Measurements from ENCODE around the gene HLA-B. TPM values are rescaled to one million over a fixed set of nuclear protein-coding genes. Genes with fewer than 3 reads are reported as not detected.

The HLA-B gene
- total and polyA plus RNA-seq, 3 donors from 2014 or later: 425 to 943 (median 439) TPM

GRCh38 chr6:31352310-31352682 is 4.7 kb downstream of the HLA-B start:
- peaks cover 8% of the 10 kb centered on the region for H3K4me1 ChIP-seq
- H3K4me3 ChIP-seq: no peak overlapping the region
- H3K9me3 ChIP-seq: no peaks in the 10 kb centered on the region
- no peak for TF ChIP-seq POLR2A (IDR thresholded peaks at IDR 0.05)
- H3K27me3 ChIP-seq: no peaks in the 10 kb centered on the region
- DNase-seq: no peak
- no peaks in the 10 kb centered on the region for H3K36me3 ChIP-seq (ENCODE audit: low read depth, missing control alignments)
- intact Hi-C loops (cut with DNase I; ENCODE audit: low total_unique reads): no loop called here
- H3K27ac ChIP-seq: no peak overlapping the region
- 55 to 58% methylated on average over 8 of the region's 8 CpGs for WGBS, 2 donors

DNA sequence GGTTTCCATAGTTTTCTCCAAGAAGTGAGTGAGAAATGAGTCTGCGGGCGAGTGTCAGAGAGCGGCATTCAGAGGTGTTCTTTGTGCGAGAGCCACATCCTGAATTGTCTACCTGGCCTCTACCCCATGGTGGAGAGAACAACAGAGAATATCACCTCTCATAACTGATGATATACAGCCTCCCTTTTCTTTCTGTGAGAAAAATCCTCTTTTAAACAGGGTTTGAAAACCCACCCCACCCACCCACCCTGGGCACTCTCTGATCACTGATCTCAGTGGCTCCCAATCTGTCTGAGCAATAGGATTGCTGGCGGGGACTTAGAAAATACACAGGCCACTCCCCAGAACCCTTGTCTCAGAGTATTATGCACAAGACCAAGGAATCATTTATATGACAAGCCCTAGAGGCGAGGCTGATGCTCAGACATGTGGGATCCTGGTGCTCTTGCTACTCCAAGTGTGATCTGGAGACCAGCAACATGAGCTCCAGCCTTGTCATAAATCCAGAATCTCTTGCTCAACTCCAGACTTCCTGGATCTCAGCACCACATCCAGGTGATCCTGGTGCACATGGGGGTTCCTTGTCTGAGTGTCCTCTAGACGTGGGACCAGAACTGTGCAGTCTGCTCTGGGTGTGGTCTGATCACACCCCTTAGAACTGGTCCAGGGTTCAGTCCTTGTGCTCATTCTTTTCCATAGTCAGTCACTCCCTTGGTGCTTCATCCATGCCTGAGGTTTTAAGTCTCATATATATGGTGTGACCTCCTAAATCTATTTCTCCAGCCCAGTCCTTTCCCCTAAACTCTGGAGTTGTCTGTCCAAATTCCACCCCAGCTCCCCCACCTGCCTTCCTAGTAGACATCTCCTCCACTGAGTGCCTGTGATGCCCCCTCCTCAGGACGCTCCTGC is 5.3 kb downstream of the HLA-B start:
- Histone ChIP-seq H3K9me3 (no peaks in the 10 kb centered on the region), H3K27ac (no peak overlapping the region), H3K4me1 (peaks cover 8% of the 10 kb centered on the region), H3K27me3 (no peaks in the 10 kb centered on the region), H3K4me3 (no peak overlapping the region), H3K36me3 (ENCODE audit: low read depth, missing control alignments) (no peaks in the 10 kb centered on the region)
- TF ChIP-seq POLR2A (IDR thresholded peaks at IDR 0.05): no peak
- no peak for TF ChIP-seq CTCF (IDR thresholded peaks at IDR 0.05)
- no peak for DNase-seq
- WGBS, 2 donors: 60 to 64% methylated on average over 8 of the region's 8 CpGs
- intact Hi-C loops (cut with DNase I; ENCODE audit: low total_unique reads): no loop called here

GRCh38 chr6:31351033-31351380 is 6.0 kb downstream of the HLA-B start:
- no peak for DNase-seq
- H3K36me3 ChIP-seq (ENCODE audit: low read depth, missing control alignments): no peaks in the 10 kb centered on the region
- H3K4me1 ChIP-seq: peaks cover 8% of the 10 kb centered on the region
- H3K27ac ChIP-seq: no peak overlapping the region
- no peaks in the 10 kb centered on the region for H3K27me3 ChIP-seq
- H3K9me3 ChIP-seq: no peaks in the 10 kb centered on the region
- 2 to 81% methylated on average over 3 of the region's 3 CpGs for WGBS, 2 donors
- intact Hi-C loops (cut with DNase I; ENCODE audit: low total_unique reads): no loop called here
- no peak for TF ChIP-seq CTCF (IDR thresholded peaks at IDR 0.05)
- no peak for TF ChIP-seq POLR2A (IDR thresholded peaks at IDR 0.05)
- H3K4me3 ChIP-seq: no peak overlapping the region

DNA sequence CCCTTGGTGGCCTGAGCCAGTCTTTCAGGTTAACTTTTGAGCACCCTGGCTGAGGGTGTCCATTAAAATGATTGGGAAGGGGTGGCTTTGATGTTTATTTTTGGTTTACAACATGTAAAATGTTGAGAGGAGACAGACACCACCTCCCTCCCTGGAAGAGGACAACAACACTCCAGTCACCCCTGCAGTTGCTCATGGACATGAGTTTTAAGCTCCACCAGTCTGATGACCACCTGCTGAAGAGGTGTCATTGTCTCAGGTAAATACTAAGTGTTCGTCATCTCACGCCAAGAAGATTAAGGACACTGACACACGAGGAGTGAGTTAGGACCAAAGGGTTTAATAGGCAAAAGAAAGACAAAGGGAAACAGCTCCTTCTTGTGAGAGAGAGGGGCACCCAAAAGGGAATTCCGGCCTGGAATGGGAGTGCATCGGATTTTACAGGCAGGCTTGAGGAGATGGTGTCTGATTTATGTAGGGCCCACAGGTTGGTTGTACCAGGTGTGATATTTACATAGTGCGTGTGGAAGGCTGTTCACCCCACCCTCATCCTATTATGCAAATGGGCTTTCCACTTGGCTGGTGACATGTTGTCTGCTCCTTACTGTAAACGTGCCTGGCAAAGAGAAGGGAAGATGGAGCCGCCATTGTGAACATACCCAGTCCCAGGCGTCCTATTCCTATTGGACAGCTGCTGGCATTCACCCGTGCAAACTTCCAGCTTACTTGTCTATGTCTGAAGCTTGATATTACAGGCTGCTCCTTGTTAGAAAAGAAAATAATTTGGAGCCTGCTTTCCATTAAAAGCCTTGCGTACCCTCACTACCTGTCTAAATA is 6.6 kb downstream of the HLA-B start:
- WGBS, 2 donors: 63 to 73% methylated on average over 11 of the region's 11 CpGs
- DNase-seq: no peak
- intact Hi-C loops (cut with DNase I; ENCODE audit: low total_unique reads): no loop called here

More for the DNA sequence above, 6.6 kb downstream of the HLA-B start:
- TF ChIP-seq POLR2A (IDR thresholded peaks at IDR 0.05): no peak
- no peak for TF ChIP-seq CTCF (IDR thresholded peaks at IDR 0.05)
- Histone ChIP-seq H3K36me3 (ENCODE audit: low read depth, missing control alignments) (no peaks in the 10 kb centered on the region), H3K27me3 (no peaks in the 10 kb centered on the region), H3K4me1 (peaks cover 5% of the 10 kb centered on the region), H3K4me3 (no peak overlapping the region), H3K9me3 (no peaks in the 10 kb centered on the region), H3K27ac (no peak overlapping the region)
